Astrocyte (in vitro differentiated cells and primary cell): ENCODE results near the gene BPIFB3. TPM values are rescaled to one million over a fixed set of nuclear protein-coding genes. Genes with fewer than 3 reads are reported as not detected.

Source experiments
- DNase-seq: peaks from one replicate; pipeline ENCODE4 v3.0.0-alpha.2; 2010; ENCODE audit warnings: low read depth
- FAIRE-seq: peaks from 2 replicates; lab custom pipeline; 2011; peaks lifted over from hg19 to GRCh38; lab: Jason Lieb, UNC
- H2AFZ ChIP-seq: 2 replicates; pipeline ENCODE4 v1.6.0; 2012; ENCODE audit warnings: low read depth, low read length, inconsistent platforms
- H3K27ac ChIP-seq: 2 replicates; pipeline ENCODE4 v1.5.1; 2011; ENCODE audit warnings: low read depth, low read length, inconsistent platforms
- H3K27me3 ChIP-seq: 2 replicates; pipeline ENCODE4 v1.6.0; 2011; ENCODE audit warnings: low read length, inconsistent platforms; ENCODE audit not compliant: insufficient read depth
- H3K36me3 ChIP-seq: 2 replicates; pipeline ENCODE4 v1.5.1; 2011; ENCODE audit warnings: low read length, inconsistent platforms; ENCODE audit not compliant: insufficient read depth
- H3K4me1 ChIP-seq: 2 replicates; pipeline ENCODE4 v1.5.1; 2011; ENCODE audit warnings: low read length, inconsistent platforms; ENCODE audit not compliant: insufficient read depth
- H3K4me2 ChIP-seq: 2 replicates; pipeline ENCODE4 v1.6.0; 2012; ENCODE audit warnings: low read length, inconsistent platforms
- H3K4me3 ChIP-seq: 2 replicates; pipeline ENCODE4 v1.5.1; 2011; ENCODE audit warnings: low read depth, mild to moderate bottlenecking, low read length, inconsistent platforms; ENCODE audit not compliant: insufficient read depth
- H3K79me2 ChIP-seq: 2 replicates; pipeline ENCODE4 v1.6.0; 2012; ENCODE audit warnings: mild to moderate bottlenecking, low read length, inconsistent platforms; ENCODE audit not compliant: insufficient read depth
- H3K9ac ChIP-seq: 2 replicates; pipeline ENCODE4 v1.6.0; 2012; ENCODE audit warnings: mild to moderate bottlenecking, low read length, inconsistent platforms
- H3K9me3 ChIP-seq: 2 replicates; pipeline ENCODE4 v1.5.1; 2012; ENCODE audit warnings: low read depth, mild to moderate bottlenecking, low read length, inconsistent platforms; ENCODE audit not compliant: insufficient read depth
- H4K20me1 ChIP-seq: 2 replicates; pipeline ENCODE4 v1.6.0; 2012; ENCODE audit warnings: low read length, inconsistent platforms; ENCODE audit not compliant: insufficient read depth
- H3K27ac Mint-ChIP-seq: one replicate; pipeline ENCODE4 v1.8.0; 2021; ENCODE audit warnings: mild to moderate bottlenecking, mixed read lengths; ENCODE audit not compliant: unreplicated experiment
- H3K27me3 Mint-ChIP-seq: one replicate; pipeline ENCODE4 v1.8.0; 2021; ENCODE audit warnings: low read depth, mixed read lengths; ENCODE audit not compliant: unreplicated experiment
- H3K36me3 Mint-ChIP-seq: one replicate; pipeline ENCODE4 v1.8.0; 2021; ENCODE audit warnings: low read depth, mixed read lengths; ENCODE audit not compliant: unreplicated experiment
- H3K4me1 Mint-ChIP-seq: one replicate; pipeline ENCODE4 v1.8.0; 2021; ENCODE audit warnings: low read depth, mixed read lengths; ENCODE audit not compliant: unreplicated experiment
- H3K4me3 Mint-ChIP-seq: one replicate; pipeline ENCODE4 v1.8.0; 2021; ENCODE audit warnings: mild to moderate bottlenecking, moderate library complexity, mixed read lengths; ENCODE audit not compliant: unreplicated experiment
- H3K9me3 Mint-ChIP-seq: one replicate; pipeline ENCODE4 v1.8.0; 2021; ENCODE audit warnings: mild to moderate bottlenecking, mixed read lengths; ENCODE audit not compliant: unreplicated experiment
- EZH2 ChIP-seq: IDR thresholded peaks from 2 replicates; pipeline ENCODE4 v1.6.1; 2012; ENCODE audit warnings: mild to moderate bottlenecking, low read length, inconsistent platforms; ENCODE audit not compliant: insufficient read depth
- total RNA-seq: library from RNA; stranded (reverse); gene quantifications from 2 replicates; pipeline ENCODE4 v1.2.1, GENCODE V29; 2021
- TF ChIP-seq, protein P1 (sequence below): IDR thresholded peaks from 2 replicates; pipeline ENCODE4 v1.5.1; 2011; ENCODE audit warnings: low read depth, mild to moderate bottlenecking, inconsistent platforms, low read length, moderate library complexity; ENCODE audit not compliant: insufficient read depth

The BPIFB3 gene
- total RNA-seq, 1 donor from 2014 or later: not detected

DNA sequence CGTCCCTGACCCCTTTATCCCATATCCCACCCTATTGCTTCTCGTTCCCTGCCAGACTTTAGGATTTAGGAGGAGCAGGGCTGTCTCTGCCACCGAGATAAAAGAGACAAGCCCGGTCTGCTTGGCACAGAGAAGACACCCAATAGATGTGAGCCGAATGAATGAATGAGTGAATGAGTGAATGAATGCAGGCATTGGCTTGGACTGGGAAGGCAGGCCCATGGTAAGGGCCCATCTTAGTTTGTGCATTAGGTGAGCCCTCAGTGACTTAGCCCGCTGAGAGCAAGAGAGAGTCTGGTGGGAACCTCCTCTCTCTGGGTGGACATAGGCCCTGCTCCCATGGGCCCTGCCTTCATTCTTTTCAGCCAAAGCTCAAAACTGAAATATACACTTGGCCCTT, 23.1 kb upstream of the BPIFB3 start:
- no peaks in the 10 kb centered on the region for H4K20me1 ChIP-seq
- H3K27me3 ChIP-seq: peaks cover 4% of the 10 kb centered on the region
- no peak overlapping the region for H2AFZ ChIP-seq
- Mint-ChIP-seq H3K27ac (no peak overlapping the region), H3K4me1 (no peaks in the 10 kb centered on the region), H3K4me3 (no peak overlapping the region), H3K27me3 (peaks cover 32% of the 10 kb centered on the region), H3K36me3 (no peaks in the 10 kb centered on the region), H3K9me3 (peaks cover 3% of the 10 kb centered on the region)
- H3K9me3 ChIP-seq: no peaks in the 10 kb centered on the region
- H3K4me1 ChIP-seq: no peaks in the 10 kb centered on the region
- no peak overlapping the region for H3K4me3 ChIP-seq
- no peak for TF ChIP-seq EZH2
- TF ChIP-seq, protein P1, sequence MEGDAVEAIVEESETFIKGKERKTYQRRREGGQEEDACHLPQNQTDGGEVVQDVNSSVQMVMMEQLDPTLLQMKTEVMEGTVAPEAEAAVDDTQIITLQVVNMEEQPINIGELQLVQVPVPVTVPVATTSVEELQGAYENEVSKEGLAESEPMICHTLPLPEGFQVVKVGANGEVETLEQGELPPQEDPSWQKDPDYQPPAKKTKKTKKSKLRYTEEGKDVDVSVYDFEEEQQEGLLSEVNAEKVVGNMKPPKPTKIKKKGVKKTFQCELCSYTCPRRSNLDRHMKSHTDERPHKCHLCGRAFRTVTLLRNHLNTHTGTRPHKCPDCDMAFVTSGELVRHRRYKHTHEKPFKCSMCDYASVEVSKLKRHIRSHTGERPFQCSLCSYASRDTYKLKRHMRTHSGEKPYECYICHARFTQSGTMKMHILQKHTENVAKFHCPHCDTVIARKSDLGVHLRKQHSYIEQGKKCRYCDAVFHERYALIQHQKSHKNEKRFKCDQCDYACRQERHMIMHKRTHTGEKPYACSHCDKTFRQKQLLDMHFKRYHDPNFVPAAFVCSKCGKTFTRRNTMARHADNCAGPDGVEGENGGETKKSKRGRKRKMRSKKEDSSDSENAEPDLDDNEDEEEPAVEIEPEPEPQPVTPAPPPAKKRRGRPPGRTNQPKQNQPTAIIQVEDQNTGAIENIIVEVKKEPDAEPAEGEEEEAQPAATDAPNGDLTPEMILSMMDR: no peak
- no peaks in the 10 kb centered on the region for H3K79me2 ChIP-seq
- H3K9ac ChIP-seq: no peak overlapping the region
- no peaks in the 10 kb centered on the region for H3K36me3 ChIP-seq
- DNase-seq (no peak), FAIRE-seq (no peak)
- no peak overlapping the region for H3K4me2 ChIP-seq
- no peak overlapping the region for H3K27ac ChIP-seq

GRCh38 chr20:33031531-33031930, 22.2 kb upstream of the BPIFB3 start, which contains the start of gene BPIFB6:
Gene BPIFB6 (plus strand): TSS chr20:33031648. CDS start chr20:33031648, 0 bp downstream.
- no peaks in the 10 kb centered on the region for H3K9me3 ChIP-seq
- DNase-seq (no peak), FAIRE-seq (no peak)
- TF ChIP-seq EZH2: no peak
- TF ChIP-seq, protein P1: no peak
- no peak within 1 kb of the TSS for H3K9ac ChIP-seq
- Mint-ChIP-seq H3K4me3 (no peak within 1 kb of the TSS), H3K4me1 (no peaks in the 10 kb centered on the region), H3K9me3 (peaks cover 3% of the 10 kb centered on the region), H3K36me3 (no peaks in the 10 kb centered on the region), H3K27ac (no peak within 1 kb of the TSS), H3K27me3 (peaks cover 35% of the 10 kb centered on the region)
- H3K27ac ChIP-seq: no peak within 1 kb of the TSS
- H3K36me3 ChIP-seq: no peaks in the 10 kb centered on the region
- H3K4me1 ChIP-seq: no peaks in the 10 kb centered on the region
- H3K4me2 ChIP-seq: no peak within 1 kb of the TSS
- H2AFZ ChIP-seq: no peak within 1 kb of the TSS
- H3K79me2 ChIP-seq: no peaks in the 10 kb centered on the region
- no peaks in the 10 kb centered on the region for H4K20me1 ChIP-seq
- H3K27me3 ChIP-seq: no peaks in the 10 kb centered on the region
- no peak within 1 kb of the TSS for H3K4me3 ChIP-seq

DNA sequence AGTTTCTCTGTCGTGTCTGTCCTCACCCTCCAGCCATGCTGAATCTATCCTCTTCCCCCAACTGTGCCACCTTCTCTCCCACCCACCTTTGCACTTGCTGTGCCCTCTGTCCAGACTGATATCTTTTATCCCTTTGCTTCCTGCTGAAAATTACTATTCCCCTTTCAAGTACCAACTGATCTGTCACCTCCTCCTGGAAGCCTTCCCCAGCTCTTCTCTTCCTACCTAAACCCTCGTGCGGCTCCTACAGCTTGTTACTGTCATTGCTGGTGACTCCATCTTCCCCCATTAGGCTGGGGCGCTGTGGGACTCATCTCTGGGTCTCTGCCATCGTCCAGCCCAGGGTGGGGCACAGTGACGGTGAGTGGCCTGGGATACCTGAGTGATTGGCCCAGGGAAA, 21.1 kb upstream of the BPIFB3 start:
- no peak for FAIRE-seq
- no peaks in the 10 kb centered on the region for H3K4me1 ChIP-seq
- H3K79me2 ChIP-seq: no peaks in the 10 kb centered on the region
- H4K20me1 ChIP-seq: no peaks in the 10 kb centered on the region
- no peak overlapping the region for H3K27ac Mint-ChIP-seq
- no peaks in the 10 kb centered on the region for H3K9me3 ChIP-seq
- H3K4me3 ChIP-seq: no peak overlapping the region
- H3K9ac ChIP-seq: no peak overlapping the region
- H3K4me3 Mint-ChIP-seq: no peak overlapping the region
- peaks cover 38% of the 10 kb centered on the region for H3K27me3 Mint-ChIP-seq
- TF ChIP-seq EZH2: no peak
- TF ChIP-seq, protein P1: no peak
- H3K9me3 Mint-ChIP-seq: peaks cover 6% of the 10 kb centered on the region
- no peaks in the 10 kb centered on the region for H3K36me3 ChIP-seq
- H3K27ac ChIP-seq: no peak overlapping the region
- no peak overlapping the region for H2AFZ ChIP-seq
- H3K36me3 Mint-ChIP-seq: no peaks in the 10 kb centered on the region
- no peak for DNase-seq
- H3K27me3 ChIP-seq: no peaks in the 10 kb centered on the region
- H3K4me1 Mint-ChIP-seq: no peaks in the 10 kb centered on the region
- H3K4me2 ChIP-seq: no peak overlapping the region
